Panc1 (cell line): Measurements from ENCODE around the gene CHKB.

Experiments
- CTCF ChIP-seq: fragments of 450-650 bp; IDR thresholded peaks from 2 replicates; pipeline ENCODE4 v1.5.1; 2017; ENCODE audit warnings: mild to moderate bottlenecking
- POLR2AphosphoS5 ChIP-seq: IDR thresholded peaks from 2 replicates; pipeline ENCODE4 v1.6.1; 2012; ENCODE audit warnings: mild to moderate bottlenecking, low read depth, low read length, moderate library complexity
- REST ChIP-seq, 2 experiments: IDR thresholded peaks; 2 replicates each; pipeline ENCODE4 v1.6.1; 2011 to 2012; ENCODE audit warnings: low read depth in 2 of 2, control low read depth in 1 of 2, low read length in 1 of 2, mild to moderate bottlenecking in 1 of 2, moderate library complexity in 1 of 2; ENCODE audit not compliant: insufficient read depth in 1 of 2

GRCh38 chr22:50569896-50570535 is 12.6 kb downstream of the CHKB start:
- TF ChIP-seq CTCF (no peak), POLR2AphosphoS5 (no peak), REST (IDR thresholded peaks at IDR 0.05; ENCODE audit: insufficient read depth in 1 of 2, low read depth in 2 of 2, low read length in 1 of 2) (no peak)
